Stimulated activated CD8-positive, alpha-beta memory T cell treated with anti-CD3 and anti-CD28 coated beads, Interleukin-12 subunit alpha, Interleukin-12 subunit beta, amount 100 ng/mL, for 24 hours (primary cell): ENCODE measurements around the gene HOOK2.
A peak's percentile ranks its signal among the peaks of the same experiment; 100 is the strongest.
"Not testable (repeated sequence)": the region's sequence is repeated elsewhere in the genome, so short reads cannot be mapped to it uniquely, and the experiment has no call there.

Source experiments
- DNase-seq: peaks from one replicate; pipeline ENCODE4 v3.0.0-alpha.2; 2020; ENCODE audit errors: extremely low read depth

The HOOK2 gene, protein sequence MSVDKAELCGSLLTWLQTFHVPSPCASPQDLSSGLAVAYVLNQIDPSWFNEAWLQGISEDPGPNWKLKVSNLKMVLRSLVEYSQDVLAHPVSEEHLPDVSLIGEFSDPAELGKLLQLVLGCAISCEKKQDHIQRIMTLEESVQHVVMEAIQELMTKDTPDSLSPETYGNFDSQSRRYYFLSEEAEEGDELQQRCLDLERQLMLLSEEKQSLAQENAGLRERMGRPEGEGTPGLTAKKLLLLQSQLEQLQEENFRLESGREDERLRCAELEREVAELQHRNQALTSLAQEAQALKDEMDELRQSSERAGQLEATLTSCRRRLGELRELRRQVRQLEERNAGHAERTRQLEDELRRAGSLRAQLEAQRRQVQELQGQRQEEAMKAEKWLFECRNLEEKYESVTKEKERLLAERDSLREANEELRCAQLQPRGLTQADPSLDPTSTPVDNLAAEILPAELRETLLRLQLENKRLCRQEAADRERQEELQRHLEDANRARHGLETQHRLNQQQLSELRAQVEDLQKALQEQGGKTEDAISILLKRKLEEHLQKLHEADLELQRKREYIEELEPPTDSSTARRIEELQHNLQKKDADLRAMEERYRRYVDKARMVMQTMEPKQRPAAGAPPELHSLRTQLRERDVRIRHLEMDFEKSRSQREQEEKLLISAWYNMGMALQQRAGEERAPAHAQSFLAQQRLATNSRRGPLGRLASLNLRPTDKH

DNA sequence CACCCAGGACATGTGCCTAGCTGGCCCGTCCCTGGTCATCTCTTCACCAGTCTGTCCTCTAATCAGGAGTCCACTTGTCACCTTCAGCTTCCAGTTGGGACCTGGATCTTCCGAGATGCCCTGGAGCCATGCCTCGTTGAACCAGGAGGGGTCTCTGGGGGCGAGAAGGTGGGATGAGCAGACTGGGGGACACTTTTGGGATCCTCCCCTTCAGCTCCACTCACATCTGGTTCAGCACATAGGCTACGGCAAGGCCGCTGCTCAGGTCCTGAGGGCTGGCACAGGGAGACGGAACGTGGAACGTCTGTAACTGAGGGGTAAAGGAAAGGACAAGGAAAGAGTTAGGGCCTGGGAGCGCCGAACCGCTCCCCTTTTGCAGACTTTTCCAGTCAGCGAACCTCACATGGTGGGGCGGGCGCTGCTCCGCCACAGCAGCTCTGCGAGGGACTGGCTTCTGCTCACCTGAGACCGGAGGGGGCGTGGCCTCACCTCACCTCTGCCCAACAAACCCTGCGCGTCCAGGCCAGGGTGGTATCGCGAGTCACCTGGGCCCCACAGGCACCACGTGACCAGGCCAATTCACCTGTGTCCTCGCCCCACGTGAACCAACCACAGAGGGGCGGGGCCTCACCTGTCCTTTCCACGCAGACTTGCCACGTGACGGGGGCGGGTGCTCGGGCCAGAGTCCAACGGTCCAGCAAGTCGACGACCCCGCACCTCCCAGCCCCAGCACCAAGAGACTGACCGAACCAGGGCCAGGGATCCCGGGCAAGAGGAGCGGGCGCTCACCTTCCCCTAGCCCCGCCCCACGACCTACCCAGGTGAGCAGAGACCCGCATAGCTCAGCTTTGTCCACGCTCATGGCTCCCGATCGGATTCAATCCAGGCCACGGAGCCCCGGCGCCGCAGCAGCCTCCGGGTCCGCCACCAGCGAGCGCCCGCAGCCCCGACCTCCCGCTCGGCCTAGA, at the start of gene HOOK2:
Gene HOOK2 (minus strand): TSS at position 965 of the 968 bp plus-strand sequence. CDS start 103 bp downstream, at position 862.
- no peak for DNase-seq

DNA sequence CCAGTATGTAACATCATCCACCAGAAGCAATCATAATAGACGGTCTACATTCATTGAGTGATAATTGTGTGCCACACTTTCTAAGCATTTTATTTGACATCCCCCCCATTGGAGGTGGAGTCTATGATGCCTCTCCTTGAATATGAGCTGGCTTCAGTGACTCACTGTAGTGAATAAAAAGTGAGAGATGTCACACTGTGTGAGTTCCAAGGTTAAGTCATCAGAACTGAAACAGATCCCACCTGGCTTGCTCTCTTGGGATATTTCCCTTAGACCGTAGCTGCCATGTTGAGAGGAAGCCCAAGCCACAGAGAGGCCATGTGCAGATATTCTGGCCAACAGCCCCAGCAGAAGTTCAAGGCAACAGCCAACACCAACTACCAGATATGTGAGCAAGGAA, 46.4 kb upstream of the HOOK2 start:
- no peak for DNase-seq

DNA sequence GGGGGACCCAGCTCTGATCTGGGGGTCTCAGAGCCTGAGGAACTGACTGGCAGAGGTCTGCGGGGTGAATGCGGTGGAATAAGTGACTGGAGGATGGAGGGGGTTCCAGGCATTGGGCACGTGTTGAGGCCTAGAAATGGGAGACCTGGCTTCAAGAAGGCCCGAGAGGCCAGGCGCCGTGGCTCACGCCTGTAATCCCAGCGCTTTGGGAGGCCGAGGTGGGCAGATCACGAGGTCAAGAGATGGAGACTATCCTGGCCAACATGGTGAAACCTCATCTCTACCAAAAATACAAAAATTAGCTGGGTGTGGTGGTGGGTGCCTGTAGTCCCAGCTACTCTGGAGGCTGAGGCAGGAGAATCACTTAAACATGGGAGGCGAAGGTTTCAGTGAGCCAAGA, 42.5 kb upstream of the HOOK2 start:
- not testable (repeated sequence) for DNase-seq

DNA sequence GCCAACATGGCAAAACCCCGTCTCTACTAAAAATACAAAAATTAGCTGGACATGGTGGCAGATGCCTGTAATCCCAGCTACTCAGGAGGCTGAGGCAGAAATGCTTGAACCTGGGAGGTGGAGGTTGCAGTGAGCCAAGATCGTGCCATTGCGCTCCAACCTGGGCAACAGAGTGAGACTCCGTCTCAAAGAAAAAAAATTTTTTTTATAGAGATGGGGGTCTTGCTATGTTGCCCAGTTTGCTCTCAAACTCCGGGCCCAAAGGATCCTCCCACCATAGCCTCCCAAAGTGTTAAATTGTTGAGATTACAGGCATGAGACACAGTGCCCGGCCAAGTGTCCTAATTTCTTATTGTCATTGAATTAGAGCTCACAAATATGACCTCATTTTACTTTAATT, 41.8 kb upstream of the HOOK2 start:
- not testable (repeated sequence) for DNase-seq

DNA sequence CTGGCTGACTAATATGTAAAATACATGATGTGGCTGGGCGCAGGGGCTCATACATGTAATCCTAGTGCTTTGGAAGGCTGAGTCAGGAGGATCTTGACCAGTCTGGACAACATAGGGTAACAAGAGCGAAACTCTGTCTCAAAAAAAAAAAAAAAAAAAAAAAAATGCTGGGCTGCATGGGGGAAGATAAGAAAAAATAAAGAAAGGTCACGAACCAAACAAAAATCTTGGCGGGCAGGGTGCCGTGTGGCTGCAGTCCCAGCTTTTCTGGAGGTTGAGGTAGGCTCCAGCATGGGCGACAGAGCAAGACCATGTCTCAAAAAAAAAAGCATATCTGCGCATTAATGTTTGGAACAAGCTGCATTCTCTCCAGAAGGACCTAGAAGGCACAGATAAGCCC, 39.7 kb upstream of the HOOK2 start:
- DNase-seq = no peak

DNA sequence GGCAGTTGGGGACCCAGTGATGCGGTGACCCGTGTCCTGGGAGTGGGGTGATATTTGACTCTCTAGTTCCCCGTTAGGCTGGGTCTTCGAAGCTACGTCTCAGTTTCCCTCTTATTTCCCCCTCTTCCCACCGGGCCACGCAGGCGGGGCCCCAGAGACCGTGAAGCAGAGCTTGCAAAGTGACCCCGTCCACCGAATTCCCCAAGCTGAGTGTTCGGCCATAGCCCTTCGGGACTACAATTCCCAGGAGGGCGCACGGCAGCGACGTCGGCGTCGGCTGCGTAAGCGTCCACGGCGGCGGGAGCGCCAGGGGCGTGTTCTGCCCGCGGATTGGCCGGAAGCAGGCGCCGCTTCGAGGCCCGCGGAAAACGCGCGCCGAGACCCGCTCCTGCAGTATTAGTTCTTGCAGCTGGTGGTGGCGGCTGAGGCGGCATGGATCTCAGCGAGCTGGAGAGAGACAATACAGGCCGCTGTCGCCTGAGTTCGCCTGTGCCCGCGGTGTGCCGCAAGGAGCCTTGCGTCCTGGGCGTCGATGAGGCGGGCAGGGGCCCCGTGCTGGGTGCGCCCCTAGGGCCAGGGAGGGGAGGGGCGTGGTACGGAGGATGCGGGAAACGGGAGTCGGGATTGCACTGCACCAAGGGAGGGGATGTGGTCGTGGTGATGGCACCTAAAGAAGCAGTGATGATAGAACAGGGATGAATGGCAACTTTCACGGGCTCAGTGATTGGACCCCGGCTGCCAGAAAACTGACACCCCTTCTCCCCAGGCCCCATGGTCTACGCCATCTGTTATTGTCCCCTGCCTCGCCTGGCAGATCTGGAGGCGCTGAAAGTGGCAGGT, 31.1 kb upstream of the HOOK2 start, which contains the start of gene RNASEH2A:
Gene RNASEH2A (plus strand): TSS at position 343 of the 840 bp plus-strand sequence. CDS start 90 bp downstream, at position 433.
- peak; percentile 67 for DNase-seq

DNA sequence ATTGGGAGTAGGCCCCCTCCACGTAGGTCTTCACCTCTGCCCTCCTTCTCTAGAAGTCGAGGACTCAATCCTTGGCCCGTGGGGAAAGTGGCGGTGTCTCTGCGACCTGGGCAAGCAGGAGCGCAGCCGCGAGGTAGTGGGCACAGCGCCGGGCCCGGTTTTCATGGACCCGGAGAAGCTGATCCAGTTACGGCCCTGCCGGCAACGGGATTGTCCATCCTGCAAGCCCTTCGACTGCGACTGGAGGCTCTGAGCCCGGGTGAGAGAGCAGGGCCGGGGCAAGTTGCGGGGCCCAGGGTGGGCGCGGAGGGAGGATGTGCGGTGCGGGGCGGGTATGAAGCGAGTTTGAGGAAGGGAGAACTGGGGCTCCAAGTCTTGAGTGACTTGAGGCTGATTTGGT, 28.7 kb upstream of the HOOK2 start:
- no peak for DNase-seq

DNA sequence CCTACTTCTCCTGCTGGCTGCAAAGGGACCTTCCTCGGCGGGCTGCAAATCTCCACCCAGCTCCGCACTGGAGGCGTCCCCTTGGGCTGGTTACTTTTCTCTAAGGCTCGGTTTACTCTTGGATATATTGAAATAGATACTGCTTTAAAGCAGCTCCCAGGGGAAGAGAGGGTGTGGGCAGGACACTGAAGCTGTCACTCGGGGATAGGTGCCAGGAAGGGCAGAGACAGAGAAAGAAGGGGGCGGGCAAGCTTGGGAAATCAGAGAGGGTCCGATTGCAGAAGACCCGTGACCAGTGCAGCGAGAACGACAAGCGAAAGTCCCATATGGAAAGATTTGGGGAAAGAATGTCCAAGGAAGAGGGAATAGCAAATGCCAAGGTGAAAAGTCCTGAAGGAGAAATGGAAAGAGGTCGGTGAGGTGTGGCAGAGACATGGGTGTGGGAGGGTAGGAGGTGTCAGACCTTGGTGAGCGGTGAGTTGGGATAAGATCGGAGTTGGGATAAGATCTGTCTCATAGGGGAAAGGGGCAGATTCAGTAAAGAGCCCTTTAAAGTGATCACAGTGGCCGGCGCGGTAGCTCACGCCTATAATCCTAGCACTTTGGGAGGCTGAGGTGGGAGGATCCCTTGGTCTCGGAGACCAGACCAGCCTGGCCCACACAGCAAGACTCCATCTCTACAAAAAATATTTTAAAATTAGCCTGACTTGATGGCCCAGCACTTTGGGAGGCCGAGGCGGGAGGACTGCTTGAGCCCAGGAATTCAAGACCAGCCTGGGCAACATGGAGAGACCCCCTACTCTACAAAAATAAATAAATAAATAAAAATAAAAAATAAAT, 27.1 kb upstream of the HOOK2 start:
- DNase-seq = no peak

DNA sequence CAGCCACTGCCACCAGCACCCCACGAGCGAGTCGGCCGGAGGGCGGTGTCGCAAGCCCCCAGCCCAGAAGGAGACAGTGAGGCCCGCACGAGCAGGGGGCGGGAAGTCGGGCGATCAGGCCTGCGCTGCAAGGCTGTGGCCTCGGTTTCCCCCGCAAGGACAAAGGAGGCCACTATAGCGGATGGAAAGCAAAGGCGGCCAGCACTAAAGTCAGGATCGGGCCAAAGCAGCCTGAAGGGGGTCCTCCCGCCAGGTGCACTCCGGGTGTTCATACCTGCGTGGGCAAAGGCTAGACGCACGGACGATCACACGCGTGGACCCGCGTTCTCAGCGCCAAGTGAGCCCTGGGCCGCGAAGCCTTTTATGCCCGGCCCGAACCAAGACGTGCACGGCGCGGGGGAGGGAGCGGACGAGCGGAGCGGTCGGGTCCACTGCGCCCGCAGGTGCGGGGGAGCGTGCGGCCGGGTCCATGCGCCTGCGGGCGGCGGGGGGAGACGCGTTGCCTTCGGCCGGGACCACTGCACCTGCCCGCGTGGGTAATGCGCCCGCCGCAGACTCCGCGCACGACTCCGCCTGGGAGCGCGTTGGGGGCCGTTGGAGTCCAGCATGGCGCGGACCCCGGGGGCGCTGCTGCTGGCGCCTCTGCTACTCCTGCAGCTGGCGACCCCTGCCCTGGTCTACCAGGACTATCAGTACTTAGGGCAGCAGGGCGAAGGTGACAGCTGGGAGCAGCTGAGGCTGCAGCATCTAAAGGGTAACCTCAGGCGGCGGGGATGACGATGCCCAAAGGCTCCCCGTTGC, 26.3 kb upstream of the HOOK2 start, which contains the start of the genes PRDX2 and THSD8:
Gene PRDX2 (minus strand): TSS at position 335 of the 801 bp plus-strand sequence. CDS start 539 bp downstream, outside the sequence.
Gene THSD8 (plus strand): TSS at position 604 of the 801 bp plus-strand sequence. CDS start 3 bp downstream, at position 607.
- DNase-seq = peak; percentile 55

DNA sequence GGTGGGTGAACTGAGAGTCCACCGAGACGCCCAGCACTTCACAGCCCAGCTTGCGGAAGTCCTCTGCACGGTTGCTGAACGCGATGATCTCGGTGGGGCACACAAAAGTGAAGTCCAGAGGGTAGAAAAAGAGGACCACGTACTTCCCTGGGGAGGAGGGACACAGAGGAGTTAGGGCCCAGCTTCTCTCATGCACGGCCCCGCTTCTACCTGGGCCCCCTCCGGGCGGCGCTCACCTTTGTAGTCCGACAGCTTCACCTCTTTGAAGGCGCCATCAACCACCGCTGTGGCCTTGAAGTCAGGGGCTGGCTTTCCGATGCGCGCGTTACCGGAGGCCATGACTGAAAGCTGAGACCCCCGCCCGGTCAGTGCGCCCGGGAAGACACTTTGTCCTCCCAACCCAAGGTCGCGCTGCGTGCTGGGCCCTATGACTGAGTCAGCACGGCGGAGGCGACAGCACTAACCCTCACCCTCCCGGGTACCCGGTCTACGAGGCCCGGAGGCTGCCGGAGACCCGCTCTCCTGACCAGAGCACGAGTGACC, 25.6 kb upstream of the HOOK2 start:
- no peak for DNase-seq

DNA sequence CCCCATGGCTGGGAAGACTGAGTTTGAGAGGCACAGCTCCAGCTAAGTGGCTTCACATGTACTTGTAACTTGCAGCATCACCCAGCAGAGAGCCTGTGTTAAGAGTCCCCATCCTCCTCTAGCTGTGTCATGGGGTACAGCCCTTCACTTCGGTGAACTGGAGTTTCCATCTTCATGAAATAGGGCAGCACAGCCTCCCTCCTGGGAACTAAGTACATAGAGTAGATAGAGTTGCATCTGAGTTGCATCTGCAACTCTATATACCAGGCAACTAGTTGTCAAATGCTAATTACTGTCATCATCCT, 25.1 kb upstream of the HOOK2 start:
- DNase-seq = no peak

DNA sequence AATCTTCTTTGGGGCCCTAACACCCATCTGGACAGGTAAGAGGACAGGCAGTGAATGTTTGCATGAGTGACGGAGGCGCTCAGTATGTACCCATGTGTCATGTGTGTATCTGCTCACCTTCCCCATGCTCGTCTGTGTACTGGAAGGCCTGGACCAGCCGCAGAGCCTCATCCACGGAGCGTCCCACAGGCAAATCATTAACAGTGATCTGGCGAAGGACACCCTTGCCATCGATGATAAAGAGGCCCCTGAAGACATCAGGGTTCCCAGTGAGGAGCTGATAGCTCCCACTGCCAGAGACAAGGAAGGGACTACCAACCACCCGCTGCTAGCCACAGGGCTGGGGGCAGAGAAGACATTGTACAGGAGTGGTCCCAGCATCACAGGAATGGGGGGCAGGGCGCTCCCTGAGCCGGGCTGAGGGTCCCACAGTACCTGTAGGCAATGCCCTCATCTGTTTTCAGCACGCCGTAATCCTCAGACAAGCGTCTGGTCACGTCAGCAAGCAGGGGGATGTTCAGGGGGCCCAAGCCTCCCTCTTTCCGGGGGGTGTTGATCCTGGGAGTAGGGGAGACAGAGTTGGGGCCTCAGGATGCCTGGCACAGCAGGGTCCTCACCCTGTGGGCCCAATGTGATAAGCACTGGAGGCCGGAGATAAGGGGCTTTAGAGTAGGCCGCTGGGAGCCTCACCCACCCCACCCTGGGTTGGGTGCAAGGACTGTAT, 24.6 kb upstream of the HOOK2 start:
- DNase-seq = no peak

DNA sequence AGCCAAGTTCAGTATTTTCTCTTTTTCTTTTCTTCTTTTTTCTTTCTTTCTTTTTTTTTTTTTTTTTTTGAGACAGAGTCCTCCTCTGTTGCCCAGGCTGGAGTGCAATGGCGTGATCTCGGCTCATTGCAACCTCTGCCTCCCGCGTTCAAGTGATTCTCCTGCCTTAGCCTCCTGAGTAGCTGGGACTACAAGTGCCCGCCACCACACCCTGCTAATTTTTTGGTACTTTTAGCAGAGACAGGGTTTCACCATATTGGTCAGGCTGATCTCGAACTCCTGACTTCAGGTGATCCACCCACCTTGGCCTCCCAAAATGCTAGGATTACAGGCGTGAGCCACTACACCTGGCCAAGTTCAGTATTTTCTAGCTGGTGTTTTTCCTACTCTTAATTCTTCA, 22.3 kb upstream of the HOOK2 start:
- DNase-seq = not testable (repeated sequence)

DNA sequence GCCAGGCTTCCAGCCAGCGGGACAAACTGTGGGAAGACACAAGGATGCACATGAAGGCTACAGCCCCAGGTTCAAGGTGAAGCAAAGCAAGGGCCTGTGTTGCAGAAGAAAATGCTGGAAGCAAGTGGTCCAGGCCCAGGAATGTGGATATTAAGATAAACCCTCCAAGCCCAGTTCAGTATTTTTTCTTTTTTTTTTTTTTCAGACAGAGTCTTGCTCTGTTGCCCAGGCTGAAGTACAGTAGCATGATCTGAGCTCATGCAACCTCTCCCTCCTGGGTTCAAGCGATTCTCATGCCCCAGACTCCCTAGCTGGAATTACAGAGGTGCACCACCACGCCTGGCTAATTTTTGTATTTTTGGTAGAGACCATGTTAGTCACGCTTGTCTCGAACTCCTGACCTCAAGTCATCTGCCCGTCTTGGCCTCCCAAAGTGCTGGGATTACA, 21.8 kb upstream of the HOOK2 start:
- no peak for DNase-seq

DNA sequence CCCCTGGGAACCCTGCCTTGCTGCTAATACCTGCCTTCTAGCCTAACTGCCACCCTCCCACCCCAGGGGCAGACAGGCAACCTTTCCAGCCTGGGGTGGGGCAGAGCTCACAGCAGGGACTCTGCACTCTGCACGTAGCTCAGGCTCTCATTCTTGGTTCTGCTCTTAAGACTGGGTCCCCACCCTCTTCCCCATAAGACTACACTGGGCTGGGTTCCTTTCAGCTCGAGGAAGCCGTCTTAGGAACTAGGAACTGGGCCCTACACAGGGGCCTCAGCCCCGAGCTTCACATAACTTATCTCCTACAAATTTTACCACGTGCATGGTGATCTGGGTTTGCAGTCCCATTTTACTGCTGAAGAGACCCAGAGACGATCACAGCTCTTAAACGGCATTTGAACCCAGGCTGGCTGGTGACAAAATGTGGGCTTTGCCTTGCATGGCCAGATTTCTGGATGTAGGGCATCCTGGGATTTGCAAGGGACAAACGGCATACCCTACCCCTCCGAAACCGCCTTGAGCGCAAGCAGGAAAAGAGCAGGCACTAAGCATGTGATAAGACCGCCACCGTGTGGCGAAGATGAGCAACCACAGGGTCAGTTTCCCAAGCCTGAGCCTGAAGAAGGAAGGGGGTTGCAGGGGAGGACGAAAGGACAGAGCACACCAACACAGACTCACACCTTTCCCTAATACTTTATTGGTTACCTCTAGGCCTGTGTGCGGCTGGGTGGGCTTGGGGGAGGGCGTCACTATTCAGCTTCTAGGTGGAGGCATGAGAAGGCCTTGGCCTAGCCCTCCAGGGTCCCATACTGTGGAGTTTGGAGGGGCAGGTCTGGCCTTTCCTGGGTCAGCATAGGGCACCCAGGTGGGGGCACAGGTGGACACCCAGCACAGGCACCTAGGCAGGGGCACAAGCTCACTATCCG, 21.1 kb upstream of the HOOK2 start:
- no peak for DNase-seq

DNA sequence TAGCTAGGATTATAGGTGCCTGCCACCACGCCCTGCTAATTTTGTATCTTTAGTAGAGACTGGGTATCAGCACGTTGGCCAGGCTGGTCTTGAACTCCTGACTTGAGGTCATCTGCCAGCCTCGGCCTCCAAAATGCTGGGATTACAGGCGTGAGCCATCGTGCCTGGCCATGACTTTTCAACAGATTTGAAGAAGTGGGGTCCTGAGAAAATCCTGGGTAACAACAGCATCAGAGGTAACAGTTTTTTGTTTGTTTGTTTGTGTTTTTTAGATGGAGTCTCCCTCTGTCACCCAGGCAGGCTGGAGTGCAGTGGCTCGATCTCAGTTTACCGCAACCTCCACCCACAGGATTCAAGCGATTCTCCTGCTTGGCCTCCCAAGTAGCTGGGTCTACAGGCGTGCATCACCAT, 19.6 kb upstream of the HOOK2 start:
- no peak for DNase-seq
